Amniotic epithelial cell (primary cell): Measurements from ENCODE around the gene PLPPR1.

Experiments
- DNase-seq: peaks from one replicate; pipeline ENCODE4 v3.0.0-alpha.2; 2010; ENCODE audit warnings: low read depth

PLPPR1 gene

DNA sequence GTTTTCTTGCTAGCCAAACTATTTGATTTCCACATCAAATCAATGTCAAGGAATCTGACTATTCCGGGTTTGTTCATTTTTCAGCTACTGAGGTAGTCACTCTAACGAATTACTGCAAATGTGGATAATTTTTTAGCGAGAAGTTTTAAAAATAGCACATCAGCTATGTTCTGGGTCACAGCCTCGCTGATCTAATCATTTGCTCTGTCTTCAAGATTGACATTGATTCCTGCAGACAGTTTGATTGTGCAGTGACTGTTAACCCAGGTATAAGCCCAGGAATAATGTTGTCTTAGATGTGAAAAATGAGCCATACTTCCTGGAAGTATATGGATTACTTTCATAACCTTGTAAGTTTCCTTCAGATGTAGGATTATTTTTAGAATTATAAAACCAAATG is 181.1 kb downstream of the PLPPR1 start:
- no peak for DNase-seq

DNA sequence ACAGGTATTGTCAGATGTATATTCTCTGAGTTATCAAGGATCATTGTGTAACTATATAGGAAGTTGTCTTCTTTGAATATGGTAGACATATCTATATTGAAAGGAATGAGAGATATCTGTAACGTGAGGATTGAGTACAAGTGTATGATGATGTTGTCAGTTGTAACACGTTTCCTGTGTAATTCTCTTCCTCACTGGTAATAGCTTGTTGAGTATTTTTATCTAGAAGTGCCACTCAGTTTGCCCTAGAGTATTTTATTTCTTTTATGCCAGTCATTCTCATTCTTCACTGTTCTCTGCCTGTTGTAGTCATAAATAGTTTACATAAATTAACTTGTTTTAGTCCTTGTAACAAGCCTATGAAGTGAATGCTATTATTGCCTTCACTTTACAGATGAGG is 184.1 kb downstream of the PLPPR1 start:
- no peak for DNase-seq

DNA sequence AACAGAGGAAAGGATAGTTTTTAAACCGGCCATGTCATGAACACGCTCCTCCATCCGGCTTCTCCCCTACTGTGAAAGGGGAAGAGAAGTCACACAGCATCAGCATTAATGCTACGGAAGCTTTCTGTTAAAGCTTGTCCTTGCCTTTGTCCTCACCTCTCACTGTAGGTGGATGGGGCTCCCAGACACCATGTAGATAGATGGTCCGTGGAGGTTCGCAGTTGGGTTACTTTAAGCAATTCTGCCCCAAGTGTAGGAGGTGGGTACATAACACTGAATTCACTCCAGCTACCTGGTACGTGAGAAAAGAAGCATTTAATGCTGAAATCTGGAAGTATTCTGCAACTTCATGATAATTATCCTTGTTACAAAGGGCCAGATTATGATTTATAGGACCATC is 190.5 kb downstream of the PLPPR1 start:
- DNase-seq = no peak

DNA sequence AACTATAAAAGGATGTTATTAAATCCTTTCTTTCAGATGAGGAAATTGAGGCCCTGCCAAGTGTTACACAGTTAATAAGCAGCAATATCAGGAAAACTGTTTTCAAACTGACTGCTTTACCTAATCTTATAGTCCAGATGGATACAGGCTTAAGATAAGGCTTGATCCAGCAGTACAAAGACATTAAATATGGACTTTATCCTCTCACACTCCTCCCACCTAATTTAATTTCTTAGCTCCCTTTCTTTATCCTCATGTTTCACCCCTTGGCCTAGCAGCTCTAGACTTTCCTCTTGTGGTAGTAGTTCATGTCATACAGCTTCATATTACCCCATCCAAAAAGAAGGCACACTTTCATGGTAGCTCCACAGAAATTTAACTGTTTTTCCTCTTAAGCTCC is 191.8 kb downstream of the PLPPR1 start:
- no peak for DNase-seq

DNA sequence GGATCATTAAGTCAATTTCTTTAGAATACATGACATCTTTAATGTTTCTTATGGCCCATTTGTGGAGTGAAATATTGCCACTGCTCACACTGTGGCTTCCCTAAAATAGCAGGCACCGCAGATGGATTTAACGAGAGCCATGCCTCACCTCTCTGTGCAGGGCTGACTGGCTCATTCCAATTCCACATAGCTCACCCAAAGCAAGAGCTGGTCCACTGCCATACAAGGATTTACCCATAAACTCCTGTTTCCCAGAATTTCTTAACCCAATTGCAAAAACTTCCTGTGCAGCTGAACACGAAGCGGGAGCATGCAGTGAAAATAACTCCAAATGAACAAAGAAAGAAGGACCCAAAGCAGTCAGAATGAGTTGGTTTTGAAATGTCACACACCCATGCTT is 196.7 kb downstream of the PLPPR1 start:
- no peak for DNase-seq

DNA sequence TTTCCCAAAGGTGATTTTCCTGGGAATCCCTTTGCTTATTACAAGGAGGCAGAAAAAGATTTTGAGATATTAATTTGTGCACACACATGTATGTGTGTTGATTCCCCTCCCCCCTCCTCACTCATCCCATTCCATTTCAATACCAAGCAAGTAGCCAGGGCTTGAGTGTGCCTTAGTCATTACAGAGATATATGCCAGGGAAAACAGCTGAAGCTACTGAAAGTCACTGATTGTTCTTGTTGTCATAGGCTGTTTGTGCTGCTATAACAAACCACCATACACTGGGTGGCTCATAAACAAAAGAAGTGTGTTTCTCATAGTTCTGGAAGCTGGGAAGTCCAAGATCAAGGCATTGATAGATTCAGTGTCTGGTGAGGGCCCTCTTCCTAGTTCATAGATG is 197.6 kb downstream of the PLPPR1 start:
- no peak for DNase-seq

DNA sequence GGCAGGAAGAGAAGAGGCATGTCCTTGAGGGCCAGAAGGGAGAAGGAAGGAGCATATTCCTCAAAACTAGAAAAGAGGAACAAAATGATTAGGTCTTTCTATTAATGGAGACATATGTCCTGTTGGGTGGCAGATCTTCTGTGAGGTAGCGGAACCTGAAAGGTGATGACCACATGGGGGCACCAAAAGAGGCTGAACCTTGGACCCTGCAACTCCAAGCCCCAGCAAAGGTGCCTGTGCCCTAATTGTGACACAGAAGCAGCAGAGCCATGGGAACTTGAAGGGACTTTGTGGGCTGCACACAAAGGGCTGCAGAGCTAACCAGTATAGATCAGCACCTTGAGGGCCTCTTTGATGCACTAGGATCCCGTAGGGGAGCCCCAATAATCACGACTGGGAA is 198.3 kb downstream of the PLPPR1 start:
- DNase-seq = no peak

DNA sequence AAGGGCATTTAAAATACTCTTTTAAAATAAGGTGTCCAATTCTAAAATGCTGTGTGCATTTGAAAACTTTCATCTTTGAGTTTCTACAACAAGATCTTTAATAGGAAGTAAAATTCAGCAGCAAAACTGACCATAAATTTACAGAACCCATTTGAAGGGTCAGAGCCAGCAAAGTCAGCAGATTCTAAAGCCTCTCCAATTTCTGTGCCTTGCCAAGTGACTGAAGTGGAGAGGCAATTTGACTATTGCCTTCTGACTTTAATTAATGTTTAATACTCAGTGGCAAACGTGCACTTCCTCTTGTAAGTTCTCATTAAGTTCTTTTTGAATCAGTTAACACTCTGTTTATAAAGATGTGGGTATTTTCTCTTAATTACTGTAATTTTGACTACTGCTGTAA is 201.1 kb downstream of the PLPPR1 start:
- DNase-seq = no peak

DNA sequence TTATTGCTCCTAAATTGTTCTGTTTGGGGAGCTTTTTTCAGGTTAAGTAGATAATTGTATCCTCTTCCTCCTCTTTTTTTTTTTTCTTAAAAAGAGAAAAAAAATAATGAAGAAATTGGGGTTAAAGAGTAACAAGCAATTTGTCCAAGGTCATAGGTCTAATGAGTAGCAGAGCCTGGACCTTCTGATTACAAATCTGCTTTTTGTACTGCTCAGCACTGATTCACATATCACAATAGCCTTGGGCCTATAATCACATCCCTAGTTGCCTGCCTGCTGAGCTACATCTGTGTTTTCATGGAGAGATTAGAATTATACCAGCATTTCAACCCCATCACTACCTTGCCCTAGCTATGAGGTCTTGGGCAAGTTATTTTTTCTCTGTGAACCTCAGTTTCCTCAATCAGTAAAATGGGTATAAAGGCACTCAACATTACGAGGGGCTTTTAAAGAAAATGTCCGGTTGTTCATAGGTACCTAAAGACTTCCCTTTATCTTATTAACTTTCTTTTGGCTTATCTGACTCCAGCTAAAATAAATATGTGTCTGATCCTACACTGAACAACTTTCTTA is 204.0 kb downstream of the PLPPR1 start:
- no peak for DNase-seq

DNA sequence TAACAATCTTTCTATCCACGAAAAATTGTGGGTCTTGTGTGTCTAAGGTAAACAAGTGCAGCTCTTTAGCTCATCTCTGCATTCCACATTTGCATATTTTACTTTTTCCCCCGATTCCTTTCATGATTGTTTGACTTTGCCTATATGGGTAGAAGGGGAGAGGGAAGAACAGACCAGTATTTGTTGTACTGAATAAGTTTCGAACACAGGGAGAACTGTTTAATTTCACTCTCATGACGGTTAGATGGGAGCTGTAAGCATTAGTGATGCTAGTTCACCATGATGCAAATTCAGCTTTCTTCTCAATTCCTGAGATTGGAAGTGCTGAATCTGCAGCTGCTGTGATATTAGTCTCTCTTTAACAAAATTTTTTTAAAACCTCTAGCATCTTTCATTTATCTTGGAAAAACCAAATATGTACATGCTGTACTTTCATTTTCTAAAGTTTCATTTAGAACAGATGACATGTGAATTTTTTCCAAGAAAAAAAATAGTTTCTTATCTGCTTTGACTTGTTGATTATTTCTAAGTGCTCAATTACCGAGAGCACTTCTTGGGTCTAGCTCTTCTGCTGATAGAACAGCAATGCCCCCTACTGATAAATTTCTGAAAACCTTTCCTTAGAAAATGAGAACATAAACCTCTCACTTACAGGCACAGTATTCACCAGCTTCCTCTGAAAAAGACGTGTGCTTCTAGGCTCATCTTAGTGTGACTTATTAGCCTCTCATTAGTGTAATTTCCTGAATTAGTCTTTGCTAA is 206.8 kb downstream of the PLPPR1 start:
- DNase-seq = no peak

DNA sequence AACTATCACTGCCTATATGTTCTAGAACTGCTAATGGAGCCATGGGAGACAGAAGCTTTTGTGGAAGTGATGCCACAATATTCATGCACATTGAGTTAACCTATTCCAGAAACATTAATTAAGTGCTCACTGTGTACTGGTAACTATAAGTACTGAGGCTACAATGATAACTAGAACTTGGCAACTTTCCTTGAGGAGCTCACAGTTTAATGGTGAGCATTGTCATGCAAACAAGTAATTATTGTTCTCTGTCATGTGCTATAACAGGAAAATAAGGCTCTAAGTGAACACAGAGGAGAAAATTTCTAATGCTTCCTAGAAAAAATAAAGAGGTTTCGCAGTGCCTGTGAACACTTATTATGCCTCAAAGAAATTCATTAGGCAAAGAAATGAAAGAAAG is 214.1 kb downstream of the PLPPR1 start:
- DNase-seq = no peak

DNA sequence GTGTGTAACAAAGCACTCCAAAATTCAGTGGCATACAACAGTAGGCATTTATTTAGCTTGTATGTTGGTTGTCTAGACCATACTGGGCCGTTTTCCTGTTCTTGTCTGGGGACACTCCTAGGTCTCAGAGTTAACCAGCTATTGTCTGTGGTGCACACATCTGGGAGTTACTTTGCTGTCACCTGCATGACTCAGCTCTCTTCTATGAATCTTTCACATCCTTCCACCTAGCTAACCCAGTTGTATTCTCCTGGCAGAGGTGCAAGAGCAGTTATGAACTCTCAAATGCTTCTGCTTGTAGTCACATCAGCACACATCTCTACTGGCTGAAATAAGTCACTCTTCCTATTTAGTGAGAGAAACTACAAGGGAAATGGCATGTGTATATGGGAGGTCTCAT is 218.2 kb downstream of the PLPPR1 start:
- DNase-seq = no peak

DNA sequence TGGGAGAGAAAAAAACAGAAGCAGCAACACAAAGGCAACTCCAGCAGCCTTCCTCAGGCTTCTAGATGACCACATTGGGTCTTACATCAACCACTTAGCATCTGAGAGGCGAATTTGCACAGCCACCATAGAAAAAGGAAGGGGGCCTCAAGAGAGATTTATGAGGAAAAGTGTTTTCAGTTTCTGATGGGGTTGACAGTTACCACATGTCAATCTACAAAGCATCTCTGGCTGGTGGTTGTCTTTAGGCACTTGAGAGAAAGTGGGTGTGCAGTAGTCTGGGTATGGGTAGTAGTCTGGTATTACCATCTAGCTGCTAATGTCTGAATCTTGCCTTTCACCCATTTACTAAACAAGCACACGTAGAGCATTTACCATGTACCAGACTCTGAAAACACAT is 218.8 kb downstream of the PLPPR1 start:
- no peak for DNase-seq

DNA sequence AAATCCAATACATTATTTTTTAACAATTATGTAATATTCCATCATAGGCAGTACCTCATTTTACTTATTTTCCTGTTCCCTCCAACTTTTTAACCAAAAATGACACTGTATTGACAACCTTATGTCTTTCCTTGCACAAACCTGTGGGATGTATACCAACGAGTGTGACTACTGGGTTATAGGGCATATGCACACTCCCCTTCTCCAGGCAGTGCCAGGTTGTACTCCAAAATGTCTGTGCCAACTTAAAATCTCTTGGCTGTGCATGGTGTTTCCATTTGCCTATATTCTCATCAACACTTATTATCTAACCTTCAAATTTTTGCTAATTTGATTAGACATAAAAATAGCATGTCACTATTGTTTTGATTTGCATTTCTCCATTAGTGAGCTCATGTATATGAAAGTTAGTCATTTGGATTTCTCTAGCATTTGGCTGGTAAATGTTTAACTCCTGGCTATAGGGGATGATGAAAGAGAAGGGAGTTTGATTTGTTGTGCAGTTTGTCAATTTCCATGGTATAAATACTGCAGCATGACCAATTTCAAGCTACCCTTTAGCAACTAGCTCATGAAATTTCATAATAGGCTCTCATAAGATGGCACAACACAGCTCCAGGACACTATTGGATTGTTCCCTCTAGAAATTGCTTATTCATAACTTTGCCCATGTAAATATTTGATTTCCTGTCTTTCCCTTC is 226.4 kb downstream of the PLPPR1 start:
- DNase-seq = no peak

DNA sequence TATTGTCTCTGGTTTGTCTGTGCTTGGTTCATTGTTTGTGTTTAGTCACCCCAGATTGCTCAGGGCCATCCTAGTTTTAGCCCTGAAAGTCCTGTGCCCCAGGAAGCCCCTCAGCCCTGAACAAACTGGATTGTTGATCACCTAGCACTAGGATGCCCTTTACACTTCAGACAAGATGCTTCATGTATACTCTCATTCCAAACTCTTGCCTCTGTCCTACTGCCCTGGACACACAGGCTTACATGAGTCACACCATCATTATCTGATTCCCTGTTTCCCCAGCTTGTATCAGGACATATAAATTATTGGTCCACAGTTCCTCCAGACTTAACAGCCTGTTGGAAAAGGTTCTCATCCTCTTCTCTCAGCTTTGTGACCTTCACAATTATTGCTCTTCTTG is 236.2 kb downstream of the PLPPR1 start:
- DNase-seq = no peak

DNA sequence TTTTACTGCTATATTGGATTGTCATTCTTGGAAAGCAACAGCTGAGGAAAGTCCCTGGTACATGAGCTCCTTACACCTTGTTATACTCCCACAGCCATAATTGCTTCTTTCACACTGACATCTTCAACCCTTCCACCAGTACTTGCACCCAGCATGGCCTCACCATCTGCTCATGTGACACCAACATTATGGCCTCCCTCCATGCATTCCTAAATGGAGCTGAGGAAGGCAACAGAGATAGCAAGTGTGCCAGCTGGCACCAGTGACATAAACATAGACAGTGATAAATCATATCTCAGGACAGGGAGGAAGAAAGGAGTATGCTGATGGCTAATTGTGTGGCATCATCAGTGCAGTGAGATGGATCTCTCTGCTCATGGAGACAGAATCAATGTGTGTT is 236.7 kb downstream of the PLPPR1 start:
- no peak for DNase-seq

DNA sequence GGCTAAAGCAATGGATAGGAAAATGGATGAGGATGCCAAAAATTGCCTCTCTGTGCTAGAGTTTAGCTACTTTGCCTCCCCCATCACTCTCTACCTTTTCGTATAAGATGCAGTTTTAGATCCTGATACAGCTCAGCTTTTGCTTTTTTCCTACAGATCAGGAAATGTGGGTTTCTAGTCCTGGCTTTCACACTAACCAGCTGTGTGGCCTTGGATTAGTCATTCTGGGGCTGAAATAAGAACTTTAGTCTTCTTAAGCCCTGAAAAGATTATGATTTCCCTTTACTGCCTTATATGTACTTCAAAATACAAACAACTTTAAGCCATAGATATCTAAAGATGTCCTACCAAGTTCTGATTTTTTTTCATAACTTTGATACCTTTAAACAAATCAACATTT is 239.9 kb downstream of the PLPPR1 start:
- DNase-seq = no peak

DNA sequence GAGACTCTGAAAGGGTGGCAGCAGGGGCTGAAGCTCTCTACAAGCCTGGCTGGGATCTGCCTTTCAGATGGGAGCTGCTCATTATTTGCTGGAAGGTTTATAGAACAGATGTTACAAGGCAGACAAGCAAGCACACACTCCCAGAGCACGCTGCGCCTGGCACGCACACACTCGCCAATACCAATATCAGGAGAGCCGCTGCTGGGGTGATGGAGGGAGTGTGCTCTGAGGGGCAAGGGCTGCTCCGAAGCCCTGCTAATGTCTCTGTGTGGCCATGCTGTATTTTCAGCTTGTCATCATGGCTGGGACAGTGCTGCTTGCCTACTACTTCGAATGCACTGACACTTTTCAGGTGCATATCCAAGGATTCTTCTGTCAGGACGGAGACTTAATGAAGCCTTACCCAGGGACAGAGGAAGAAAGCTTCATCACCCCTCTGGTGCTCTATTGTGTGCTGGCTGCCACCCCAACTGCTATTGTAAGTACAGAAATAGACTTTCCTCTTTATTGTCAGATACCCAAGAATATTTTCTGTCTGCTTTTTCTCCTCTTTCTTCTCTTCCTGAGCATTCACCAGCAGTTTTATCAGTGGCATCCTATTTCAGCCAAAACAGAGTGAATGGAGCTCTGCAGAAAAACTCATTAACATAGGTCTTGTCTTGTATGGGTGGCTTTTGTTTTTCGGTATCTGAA is 241.2 kb downstream of the PLPPR1 start:
- DNase-seq = no peak

DNA sequence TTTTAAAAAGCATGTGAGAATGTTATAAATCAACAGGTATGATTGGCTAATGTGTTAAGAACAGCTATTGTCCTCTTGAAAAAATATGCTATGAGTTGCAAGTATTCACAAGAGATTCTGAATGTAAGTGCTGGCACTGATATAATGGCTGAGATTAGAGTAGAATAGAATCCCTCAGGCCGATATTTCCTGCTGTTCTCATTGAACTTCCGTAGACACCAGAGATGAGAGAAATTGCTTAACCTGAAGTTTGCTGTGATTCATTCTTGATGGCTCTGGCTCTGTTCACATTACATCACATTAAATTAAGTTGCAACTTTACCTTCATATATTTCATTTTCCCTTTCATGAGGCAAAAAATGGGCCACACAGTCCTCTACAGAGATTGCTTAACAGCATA is 241.8 kb downstream of the PLPPR1 start:
- no peak for DNase-seq

DNA sequence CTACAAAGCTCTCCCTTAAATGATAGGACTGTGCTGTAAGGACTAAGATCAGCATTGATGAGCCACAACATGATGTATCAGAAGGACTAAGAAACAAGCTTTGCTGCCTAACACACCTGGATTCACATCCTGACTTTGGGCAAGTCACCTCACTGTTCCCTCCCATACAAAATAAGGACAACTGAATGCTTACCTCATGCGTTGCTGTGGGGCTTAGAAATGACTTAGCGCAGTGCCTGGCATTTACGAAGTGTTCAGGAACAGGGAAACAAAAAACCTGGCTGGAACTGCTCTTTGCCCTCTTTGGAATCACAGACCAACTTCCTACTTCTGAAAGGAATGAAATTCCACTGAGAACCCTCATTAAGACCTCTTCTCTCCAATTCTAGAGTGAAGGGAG is 242.6 kb downstream of the PLPPR1 start:
- no peak for DNase-seq

DNA sequence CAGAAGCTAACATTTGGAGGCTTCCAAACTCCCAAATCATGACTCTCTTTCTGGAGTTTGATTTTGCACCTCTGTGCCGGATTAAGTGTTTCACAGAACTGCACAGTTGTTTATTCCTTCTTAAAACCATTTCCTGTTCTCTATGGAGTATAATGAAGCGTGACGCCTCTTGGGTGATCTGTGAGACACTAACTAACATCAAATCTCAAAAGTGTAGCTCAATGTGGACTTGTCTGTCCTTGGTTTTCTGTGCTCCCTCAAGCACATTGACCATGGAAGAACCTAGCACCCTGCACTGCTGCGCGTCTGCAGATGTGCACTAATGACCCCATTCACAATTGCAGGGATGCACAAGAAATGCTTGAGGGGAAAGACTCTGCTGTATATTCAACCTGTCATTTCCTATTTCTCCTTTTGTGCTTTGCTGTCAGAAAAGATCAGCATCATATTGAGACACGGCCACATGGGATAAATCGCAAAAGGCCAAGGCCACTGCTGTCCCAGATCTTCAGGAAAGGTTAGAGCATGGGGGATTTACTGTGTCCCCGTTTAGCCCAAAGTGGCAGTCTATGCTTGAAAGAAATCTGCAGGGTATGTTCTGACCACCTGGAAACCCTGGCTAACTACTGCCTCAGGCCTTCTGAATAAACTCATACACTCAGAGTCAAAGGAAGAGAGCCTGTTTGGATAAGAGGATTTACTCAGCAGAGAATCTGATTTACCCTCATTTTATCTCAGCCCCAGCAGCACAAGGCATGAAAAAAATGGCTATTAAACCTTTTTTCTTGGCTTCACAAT is 246.6 kb downstream of the PLPPR1 start:
- no peak for DNase-seq

DNA sequence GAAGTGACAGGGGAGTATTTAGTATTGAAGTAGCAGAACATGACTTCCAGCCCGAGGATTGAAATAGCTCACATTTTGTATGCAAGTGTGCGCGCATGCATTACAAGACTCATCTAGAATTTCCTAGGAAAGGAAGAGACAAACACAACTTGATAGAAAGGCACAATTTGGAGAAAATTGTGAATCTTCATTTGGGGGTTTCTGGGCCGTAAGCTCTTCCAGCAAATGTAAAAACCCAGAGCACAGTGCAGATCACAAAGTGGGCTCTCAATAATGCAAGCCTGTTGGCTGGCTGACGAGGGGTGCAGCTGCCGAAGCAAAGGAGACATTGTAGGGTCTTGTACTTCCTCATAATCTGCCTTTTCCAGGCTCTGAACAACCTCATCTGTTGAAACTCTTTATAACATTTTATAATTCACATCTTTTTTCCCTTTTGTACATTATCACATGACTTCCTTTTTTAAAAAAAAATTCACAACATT is 247.3 kb downstream of the PLPPR1 start:
- no peak for DNase-seq
